Left hindlimb (tissue), 1 donor: ENCODE data around the gene CADM3.
A peak's percentile ranks its signal among the peaks of the same experiment; 100 is the strongest.

Source experiments
- DNase-seq: peaks from one replicate; pipeline ENCODE4 v3.0.0-alpha.2; 2018

CADM3 gene

GRCh38 chr1:159171254-159171687 lies at the start of gene CADM3:
CADM3 (plus strand) TSS chr1:159171615; CDS start chr1:159171766, 151 bp downstream.
- DNase-seq: no peak

- DNase-seq: no peak
These were observed 49.3 kb upstream of the CADM3 start for GRCh38 chr1:159122005-159122621.

- no peak for DNase-seq
These were observed 47.8 kb upstream of the CADM3 start for GRCh38 chr1:159123587-159123986.

- no peak for DNase-seq
These were observed 39.0 kb upstream of the CADM3 start for GRCh38 chr1:159132271-159132881.

GRCh38 chr1:159140474-159140873 lies 30.9 kb upstream of the CADM3 start:
- DNase-seq: no peak

- DNase-seq: no peak
These were observed 29.6 kb upstream of the CADM3 start for GRCh38 chr1:159141584-159142390.

- no peak for DNase-seq
These were observed 29.1 kb upstream of the CADM3 start for GRCh38 chr1:159142391-159142663.

- DNase-seq: no peak
These were observed 28.5 kb upstream of the CADM3 start for GRCh38 chr1:159142726-159143510.

GRCh38 chr1:159144571-159144970 lies 26.8 kb upstream of the CADM3 start:
- DNase-seq: no peak

- no peak for DNase-seq
These were observed 24.4 kb upstream of the CADM3 start for GRCh38 chr1:159146980-159147379.

- no peak for DNase-seq
These were observed 19.4 kb upstream of the CADM3 start for GRCh38 chr1:159152031-159152430.

- peak; percentile 72 for DNase-seq
These were observed 10.3 kb upstream of the CADM3 start for GRCh38 chr1:159161001-159161718.

- no peak for DNase-seq
These were observed 9.7 kb upstream of the CADM3 start for GRCh38 chr1:159161719-159162026.

GRCh38 chr1:159162516-159163265 lies 8.7 kb upstream of the CADM3 start:
- no peak for DNase-seq

- no peak for DNase-seq
These were observed 7.7 kb upstream of the CADM3 start for GRCh38 chr1:159163614-159164228.

- no peak for DNase-seq
These were observed 3.4 kb upstream of the CADM3 start for GRCh38 chr1:159168043-159168442.

GRCh38 chr1:159170639-159171038 lies 776 bp upstream of the CADM3 start:
- DNase-seq: no peak

GRCh38 chr1:159171688-159172501 lies 480 bp downstream of the CADM3 start:
- no peak for DNase-seq

- DNase-seq: no peak
These were observed 1.3 kb downstream of the CADM3 start for GRCh38 chr1:159172614-159173291.

- DNase-seq: no peak
These were observed 1.9 kb downstream of the CADM3 start for GRCh38 chr1:159173320-159173719.
